ENCODE results near the gene GMIP. TPM values are rescaled to one million over a fixed set of nuclear protein-coding genes. Genes with fewer than 3 reads are reported as not detected.
A peak's percentile ranks its signal among the peaks of the same experiment; 100 is the strongest.

The GMIP gene
- polyA plus RNA-seq, 1 of the 3 experiments (the other 2 are of a cell fraction) = 6.3 TPM

GRCh38 chr19:19630062-19630414 is 13.4 kb downstream of the GMIP start:
- Histone ChIP-seq H3F3A (replicated peaks; ENCODE audit: insufficient read depth) (no peaks in the 10 kb centered on the region), H3K9ac (no peak overlapping the region), H3K36me3 (replicated peaks in 1 of 2; ENCODE audit: control insufficient read depth in 1 of 2, insufficient read depth in 2 of 2, low read length in 1 of 2) (peaks cover 7 to 9% of the 10 kb centered on the region in 2 experiments), H3K4me3 (ENCODE audit: low read depth in 2 of 2, low read length in 1 of 2) (no peak overlapping the region), H3K9me3 (no peaks in the 10 kb centered on the region), H4K20me1 (ENCODE audit: insufficient read depth) (no peaks in the 10 kb centered on the region), H3K79me2 (ENCODE audit: insufficient read depth) (no peaks in the 10 kb centered on the region), H3K27me3 (ENCODE audit: insufficient read depth) (no peaks in the 10 kb centered on the region), H3K27ac (ENCODE audit: low read depth in 2 of 2, low read length in 1 of 2) (no peak overlapping the region), H2AFZ (ENCODE audit: low read depth) (no peak overlapping the region), H3K4me2 (no peak overlapping the region), H3K4me1 (ENCODE audit: control insufficient read depth in 1 of 2, insufficient read depth in 2 of 2, low read depth in 1 of 2, low read length in 1 of 2) (peaks cover 0 to 13% of the 10 kb centered on the region in 2 experiments; a peak in 1 of 4 replicates), H3K9me2 (no peaks in the 10 kb centered on the region)
- no peak for DNase-seq
- TF ChIP-seq SMC3 (IDR thresholded peaks at IDR 0.05; ENCODE audit: low read depth, low read length) (no peak), RXRA (IDR thresholded peaks at IDR 0.05; ENCODE audit: borderline replicate concordance, low read depth) (no peak), FOXM1 (IDR thresholded peaks at IDR 0.05; ENCODE audit: low read depth) (no peak), GATA2 (CRISPR knock-in tag; IDR thresholded peaks at IDR 0.05) (no peak), RFX5 (IDR thresholded peaks at IDR 0.05; ENCODE audit: low read length) (no peak), TEAD4 (IDR thresholded peaks at IDR 0.05; ENCODE audit: borderline replicate concordance, insufficient read depth) (no peak), MXI1 (IDR thresholded peaks at IDR 0.05; ENCODE audit: low read depth, low read length) (no peak)
- WGBS (ENCODE audit: low lambda C conversion rate) = no CpG with 5 or more reads among the region's 11 CpGs
- ChIA-PET CTCF (interaction anchor here (1.5 to 6.1 kb wide), 3 partner anchors 11 to 98 kb away, joined by 5 to 28 read pairs (median 17); partner anchors contain the start of gene GMIP), POLR2A (no interaction called here)

- Histone ChIP-seq H3K27ac (ENCODE audit: low read depth in 2 of 2, low read length in 1 of 2) (peak overlapping the region in 1 of 2 experiments; percentile 65; a peak in 1 of 4 replicates), H3K9ac (no peak overlapping the region), H3F3A (replicated peaks; ENCODE audit: insufficient read depth) (no peaks in the 10 kb centered on the region), H3K4me1 (ENCODE audit: control insufficient read depth in 1 of 2, insufficient read depth in 2 of 2, low read depth in 1 of 2, low read length in 1 of 2) (peaks cover 0 to 13% of the 10 kb centered on the region in 2 experiments; a peak in 1 of 4 replicates), H3K9me3 (no peaks in the 10 kb centered on the region), H3K4me3 (ENCODE audit: low read depth in 2 of 2, low read length in 1 of 2) (peak overlapping the region in 1 of 2 experiments; percentile 56; a peak in 2 of 4 replicates), H2AFZ (ENCODE audit: low read depth) (no peak overlapping the region), H3K9me2 (no peaks in the 10 kb centered on the region), H4K20me1 (ENCODE audit: insufficient read depth) (no peaks in the 10 kb centered on the region), H3K36me3 (replicated peaks in 1 of 2; ENCODE audit: control insufficient read depth in 1 of 2, insufficient read depth in 2 of 2, low read length in 1 of 2) (peaks cover 0 to 6% of the 10 kb centered on the region in 2 experiments), H3K79me2 (ENCODE audit: insufficient read depth) (no peaks in the 10 kb centered on the region), H3K4me2 (peak overlapping the region; percentile 47; the same call in 1 of the 2 replicates), H3K27me3 (ENCODE audit: insufficient read depth) (no peaks in the 10 kb centered on the region)
- no peak for TF ChIP-seq USF2 (IDR thresholded peaks at IDR 0.05; ENCODE audit: borderline replicate concordance, low read depth, low read length)
- no peak for TF ChIP-seq FOXJ3 (CRISPR knock-in tag; IDR thresholded peaks at IDR 0.05)
- TF ChIP-seq GABPA (IDR thresholded peaks at IDR 0.05; ENCODE audit: low read depth) = no peak
- no peak for TF ChIP-seq TCF12 (IDR thresholded peaks at IDR 0.05)
- TF ChIP-seq EZH2phosphoT487 (IDR thresholded peaks at IDR 0.05; ENCODE audit: borderline replicate concordance, low read depth) = no peak
- TF ChIP-seq USF1 (IDR thresholded peaks at IDR 0.05; ENCODE audit: borderline replicate concordance, low read depth) = no peak
- TF ChIP-seq YY1 (IDR thresholded peaks at IDR 0.05; ENCODE audit: low read depth) = no peak
- TF ChIP-seq ZBTB33 (IDR thresholded peaks at IDR 0.05; ENCODE audit: borderline replicate concordance, low read depth) = no peak
- TF ChIP-seq SIN3A (IDR thresholded peaks at IDR 0.05; ENCODE audit: borderline replicate concordance, low read depth, low read length) = no peak
- no peak for TF ChIP-seq RFX5 (IDR thresholded peaks at IDR 0.05; ENCODE audit: low read length)
- TF ChIP-seq MXI1 (IDR thresholded peaks at IDR 0.05; ENCODE audit: low read depth, low read length) = no peak
- no peak for TF ChIP-seq SMC3 (IDR thresholded peaks at IDR 0.05; ENCODE audit: low read depth, low read length)
- TF ChIP-seq GATA2 (CRISPR knock-in tag; IDR thresholded peaks at IDR 0.05) = no peak
- no peak for TF ChIP-seq POLR2AphosphoS5 (IDR thresholded peaks at IDR 0.05; ENCODE audit: low read depth, low read length)
- TF ChIP-seq RXRA (IDR thresholded peaks at IDR 0.05; ENCODE audit: borderline replicate concordance, low read depth) = no peak
- no peak for TF ChIP-seq RCOR1 (IDR thresholded peaks at IDR 0.05; ENCODE audit: low read length)
- no peak for TF ChIP-seq FOSL2 (IDR thresholded peaks at IDR 0.05; ENCODE audit: borderline replicate concordance, low read depth)
- TF ChIP-seq NFIC (IDR thresholded peaks at IDR 0.05; ENCODE audit: borderline replicate concordance) = no peak
- 49% methylated on average over 39 of the region's 51 CpGs for WGBS (ENCODE audit: low lambda C conversion rate)
- ChIA-PET POLR2A (interaction anchor here (0.7 to 1.3 kb wide), 2 partner anchors 76 to 237 kb away, joined by 3 to 4 read pairs; partner anchors contain the start of gene ZNF253), CTCF (interaction anchor here (0.7 to 6.1 kb wide), 8 partner anchors 8 to 97 kb away, joined by 3 to 28 read pairs (median 4); partner anchors contain the start of gene GMIP)
- DNase-seq = peak; percentile 95
Measured at GRCh38 chr19:19628501-19629134, 14.8 kb downstream of the GMIP start.

All from SK-N-SH (cell line).